CD4-positive, alpha-beta T cell treated with Interleukin-4 for 1 hour (primary cell): Measurements from ENCODE around the gene BRD4.

Source experiments
- DNase-seq, 2 donors: peaks; one replicate each; pipeline ENCODE4 v3.0.0-alpha.2; 2020 to 2022

Gene BRD4

DNA sequence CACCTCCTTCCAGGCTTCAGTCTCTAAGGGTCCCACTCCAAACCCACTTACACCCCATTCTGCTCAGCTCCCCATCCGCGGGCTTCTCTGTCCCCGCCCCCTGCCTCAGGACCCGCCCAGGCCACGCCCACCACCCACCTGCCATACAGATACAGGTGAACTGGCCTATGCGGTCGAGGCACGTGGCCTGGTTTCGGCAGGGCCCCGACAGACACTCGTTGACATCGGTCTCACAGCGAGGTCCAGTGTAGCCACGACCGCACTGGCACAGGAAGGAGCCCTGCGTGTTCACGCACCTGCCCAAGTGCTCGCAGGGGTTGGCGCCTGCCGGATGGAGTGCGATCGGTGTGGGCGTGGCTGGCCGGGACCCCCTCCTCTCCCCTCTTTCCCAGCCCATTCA is 143.5 kb downstream of the BRD4 start:
- no peak for DNase-seq

DNA sequence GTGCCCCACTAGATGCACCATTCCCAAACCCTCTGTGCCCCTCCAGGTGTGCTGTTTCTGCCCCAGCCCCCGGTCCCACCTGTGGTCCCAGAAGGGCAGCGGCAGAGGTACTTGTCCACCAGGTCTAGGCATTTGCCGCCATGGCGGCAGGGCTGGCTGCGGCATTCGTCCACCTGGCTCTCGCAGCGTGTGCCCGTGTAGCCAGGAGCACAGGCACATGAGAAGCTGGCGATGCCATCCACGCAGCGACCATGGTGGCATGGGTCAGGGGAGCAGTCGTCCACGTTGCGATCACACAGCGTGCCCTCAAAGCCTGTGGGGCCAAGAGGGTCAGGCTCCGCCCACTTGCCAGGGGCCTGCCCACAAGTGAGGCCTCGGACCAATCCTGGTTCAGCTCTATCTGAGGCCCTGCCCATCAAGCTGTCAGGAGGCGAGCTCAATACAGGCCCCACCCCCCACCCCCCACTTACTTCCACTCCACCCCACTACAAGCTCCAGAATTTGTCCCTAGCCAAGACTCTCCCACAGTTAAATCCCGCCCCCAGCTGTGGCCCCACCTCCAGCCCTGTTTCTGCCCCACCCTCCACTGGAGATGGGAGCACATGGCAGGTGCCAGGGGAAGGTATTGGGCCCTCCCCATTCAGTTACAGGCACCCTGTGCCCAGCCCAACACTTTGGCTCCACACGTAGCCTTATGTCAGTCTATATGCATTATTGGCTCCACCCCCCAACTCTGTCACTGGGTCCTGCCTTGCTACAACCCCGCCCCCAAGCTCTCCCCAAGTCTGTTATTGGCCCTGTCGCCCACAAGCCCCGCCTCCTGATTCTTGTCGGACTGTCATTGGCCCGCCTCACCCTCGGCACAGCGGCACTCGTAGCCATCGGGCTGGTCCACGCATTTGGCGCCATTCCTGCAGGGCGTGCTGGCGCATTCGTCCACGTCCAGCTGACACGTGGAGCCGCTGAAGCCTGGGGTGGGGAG is 145.0 kb downstream of the BRD4 start:
- no peak for DNase-seq
